Astrocyte (in vitro differentiated cells and primary cell): ENCODE results near the gene SLC39A7. TPM values are rescaled to one million over a fixed set of nuclear protein-coding genes. Genes with fewer than 3 reads are reported as not detected.

ENCODE experiments used
- microRNA-seq: library from miRNA; unstranded; fragments of <30 nt; microRNA quantifications from one replicate; pipeline ENCODE4 v1.2.0, GENCODE V29; 2020
- total RNA-seq: library from RNA; stranded (reverse); gene quantifications from 2 replicates; pipeline ENCODE4 v1.2.1, GENCODE V29; 2021

Gene SLC39A7
- total RNA-seq, 1 donor from 2014 or later = 150 TPM

Small RNA genes within 50 kb of the gene (microRNA-seq; reads per million reads assigned to microRNA genes)
- gene MIR219A1 = 8.8 reads per million, percentile 32 among the genes with 10 or more reads in this experiment

Other genes with a start within 250 kb of the SLC39A7 start
- gene HLA-DMA, start 247.8 kb upstream of the SLC39A7 start, total RNA-seq = 5.2 and 8.1 TPM in 2 replicates
- 213 and 234 TPM in 2 replicates for gene BRD2, start 232.3 kb upstream of the SLC39A7 start, total RNA-seq
- gene HLA-DOA, start 191.3 kb upstream of the SLC39A7 start, total RNA-seq = 0.48 and 0.89 TPM in 2 replicates
- gene HLA-DPA1, start 127.2 kb upstream of the SLC39A7 start, total RNA-seq = 0.50 and 1.7 TPM in 2 replicates
- 2.7 and 3.4 TPM in 2 replicates for gene HLA-DPB1, start 124.9 kb upstream of the SLC39A7 start, total RNA-seq
- gene COL11A2, start 8.4 kb upstream of the SLC39A7 start, total RNA-seq = 1.3 and 2.2 TPM in 2 replicates
- gene RXRB, start 202 bp upstream of the SLC39A7 start, total RNA-seq = 34.0 and 39.4 TPM in 2 replicates
- 2.1 and 2.6 TPM in 2 replicates for gene HSD17B8, start 3.8 kb downstream of the SLC39A7 start, total RNA-seq
- 30.8 and 31.1 TPM in 2 replicates for gene RING1, start 7.6 kb downstream of the SLC39A7 start, total RNA-seq
- 29.9 and 30.6 TPM in 2 replicates for gene VPS52, start 71.0 kb downstream of the SLC39A7 start, total RNA-seq
- gene RPS18, start 71.2 kb downstream of the SLC39A7 start, total RNA-seq = 1,911 and 2,061 TPM in 2 replicates
- 1.5 and 1.8 TPM in 2 replicates for gene B3GALT4, start 76.3 kb downstream of the SLC39A7 start, total RNA-seq
- 59.7 and 63.7 TPM in 2 replicates for gene WDR46, start 88.4 kb downstream of the SLC39A7 start, total RNA-seq
- gene PFDN6, start 88.7 kb downstream of the SLC39A7 start, total RNA-seq = 54.8 and 56.7 TPM in 2 replicates
- 36.5 and 38.9 TPM in 2 replicates for gene RGL2, start 98.1 kb downstream of the SLC39A7 start, total RNA-seq
- 128 and 152 TPM in 2 replicates for gene TAPBP, start 113.2 kb downstream of the SLC39A7 start, total RNA-seq
- 13.1 and 17.3 TPM in 2 replicates for gene ZBTB22, start 116.9 kb downstream of the SLC39A7 start, total RNA-seq
- gene DAXX, start 122.1 kb downstream of the SLC39A7 start, total RNA-seq = 28.6 and 32.0 TPM in 2 replicates
- 2.9 and 4.2 TPM in 2 replicates for gene KIFC1, start 191.0 kb downstream of the SLC39A7 start, total RNA-seq
- gene PHF1, start 210.1 kb downstream of the SLC39A7 start, total RNA-seq = 29.7 and 34.3 TPM in 2 replicates
- gene CUTA, start 217.2 kb downstream of the SLC39A7 start, total RNA-seq = 232 and 256 TPM in 2 replicates
- gene SYNGAP1, start 219.2 kb downstream of the SLC39A7 start, total RNA-seq = 34.5 and 36.1 TPM in 2 replicates